GM12873 (cell line): Measurements from ENCODE around the gene P2RX5.

Experiments
- CTCF ChIP-seq: IDR thresholded peaks from 2 replicates; pipeline ENCODE4 v1.5.1; 2012; ENCODE audit warnings: low read depth, mild to moderate bottlenecking, moderate library complexity, low read length, control low read depth; ENCODE audit not compliant: insufficient read depth; ENCODE audit errors: missing control alignments

Gene P2RX5

GRCh38 chr17:3665834-3666233 is 30.1 kb downstream of the P2RX5 start:
- TF ChIP-seq CTCF: no peak

GRCh38 chr17:3663102-3664011 is 32.6 kb downstream of the P2RX5 start:
- TF ChIP-seq CTCF: no peak

- no peak for TF ChIP-seq CTCF
Measured at GRCh38 chr17:3660311-3660891, 35.6 kb downstream of the P2RX5 start.

- TF ChIP-seq CTCF: no peak
Measured at GRCh38 chr17:3659541-3660111, 36.3 kb downstream of the P2RX5 start.

- no peak for TF ChIP-seq CTCF
Measured at GRCh38 chr17:3658784-3659449, 37.0 kb downstream of the P2RX5 start.

- no peak for TF ChIP-seq CTCF
Measured at GRCh38 chr17:3657874-3658783, 37.8 kb downstream of the P2RX5 start.

GRCh38 chr17:3657588-3657869 is 38.4 kb downstream of the P2RX5 start:
- TF ChIP-seq CTCF: no peak
